C4-2B (cell line): ENCODE results near the gene CA11.

ENCODE experiments used
- ZFX ChIP-seq: fragments of 450-650 bp; IDR thresholded peaks from 2 replicates; pipeline ENCODE4 v1.6.1; 2017
- TF ChIP-seq, protein P1 (sequence below): fragments of 450-650 bp; conservative IDR thresholded peaks from 2 replicates; pipeline ENCODE4 v1.5.1; 2017; ENCODE audit warnings: mild to moderate bottlenecking

DNA sequence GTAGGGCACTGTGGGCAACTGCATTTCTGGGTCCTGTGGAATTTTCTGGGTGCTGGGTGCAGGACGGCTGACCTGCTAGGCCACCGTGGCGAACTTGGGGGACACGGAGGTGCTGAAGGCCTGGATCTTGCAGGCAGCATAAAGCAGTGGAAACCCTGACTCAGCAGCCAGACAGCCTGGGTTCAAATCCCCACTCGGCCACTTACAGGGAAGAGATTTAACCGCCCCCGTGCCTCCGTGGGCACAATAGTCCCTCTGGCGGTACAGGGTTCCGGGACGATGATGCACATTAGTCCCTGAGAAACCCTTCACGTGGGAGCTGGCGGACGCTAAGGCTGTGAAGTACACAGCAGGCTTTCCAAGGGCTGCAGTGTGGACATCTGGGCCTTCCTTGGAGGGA, 34.1 kb downstream of the CA11 start:
- TF ChIP-seq, protein P1, sequence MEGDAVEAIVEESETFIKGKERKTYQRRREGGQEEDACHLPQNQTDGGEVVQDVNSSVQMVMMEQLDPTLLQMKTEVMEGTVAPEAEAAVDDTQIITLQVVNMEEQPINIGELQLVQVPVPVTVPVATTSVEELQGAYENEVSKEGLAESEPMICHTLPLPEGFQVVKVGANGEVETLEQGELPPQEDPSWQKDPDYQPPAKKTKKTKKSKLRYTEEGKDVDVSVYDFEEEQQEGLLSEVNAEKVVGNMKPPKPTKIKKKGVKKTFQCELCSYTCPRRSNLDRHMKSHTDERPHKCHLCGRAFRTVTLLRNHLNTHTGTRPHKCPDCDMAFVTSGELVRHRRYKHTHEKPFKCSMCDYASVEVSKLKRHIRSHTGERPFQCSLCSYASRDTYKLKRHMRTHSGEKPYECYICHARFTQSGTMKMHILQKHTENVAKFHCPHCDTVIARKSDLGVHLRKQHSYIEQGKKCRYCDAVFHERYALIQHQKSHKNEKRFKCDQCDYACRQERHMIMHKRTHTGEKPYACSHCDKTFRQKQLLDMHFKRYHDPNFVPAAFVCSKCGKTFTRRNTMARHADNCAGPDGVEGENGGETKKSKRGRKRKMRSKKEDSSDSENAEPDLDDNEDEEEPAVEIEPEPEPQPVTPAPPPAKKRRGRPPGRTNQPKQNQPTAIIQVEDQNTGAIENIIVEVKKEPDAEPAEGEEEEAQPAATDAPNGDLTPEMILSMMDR, result no peak
- TF ChIP-seq ZFX, result no peak
